Vagina (tissue), 2 donors: ENCODE data around the gene CD22. TPM values are rescaled to one million over a fixed set of nuclear protein-coding genes. Genes with fewer than 3 reads are reported as not detected.
A peak's percentile ranks its signal among the peaks of the same experiment; 100 is the strongest.

Experiments
- DNase-seq, 2 donors: peaks; one replicate each; pipeline ENCODE4 v3.0.0-alpha.2; 2017; ENCODE audit errors: extremely low spot score in 2 of 2
- H3K27ac ChIP-seq: fragments of 200-600 bp; sonication (generic); one replicate; pipeline ENCODE4 v1.5.1; 2019
- H3K27me3 ChIP-seq: fragments of 200-600 bp; sonication (generic); one replicate; pipeline ENCODE4 v1.5.1; 2019
- H3K36me3 ChIP-seq, 2 donors: fragments of 200-600 bp; sonication (generic); one replicate each; pipeline ENCODE4 v1.5.1; 2017 to 2019
- H3K4me1 ChIP-seq: fragments of 200-600 bp; sonication (generic); one replicate; pipeline ENCODE4 v1.5.1; 2019
- H3K4me3 ChIP-seq, 2 donors: fragments of 200-600 bp; sonication (generic); 1 replicate in 1 of 2; 2 replicates in 1 of 2; pipeline ENCODE4 v1.5.1; 2016 to 2019
- H3K9me3 ChIP-seq: fragments of 200-600 bp; sonication (generic); one replicate; pipeline ENCODE4 v1.5.1; 2019
- POLR2A ChIP-seq, 2 donors: fragments of 450-650 bp; IDR thresholded peaks; one replicate each; pipeline ENCODE4 v1.6.1; 2017; ENCODE audit warnings: antibody characterized with exemption in 2 of 2, mild to moderate bottlenecking in 2 of 2, moderate library complexity in 2 of 2
- POLR2AphosphoS5 ChIP-seq, 2 donors: sonication (generic); formaldehyde crosslinking; IDR thresholded peaks; one replicate each; pipeline ENCODE4 v1.9.0; 2017; ENCODE audit warnings: antibody characterized with exemption in 2 of 2, mild to moderate bottlenecking in 2 of 2, low read depth in 1 of 2; ENCODE audit not compliant: insufficient read depth in 1 of 2
- intact Hi-C: fragments of 100-400 bp; cut with DNase I; formaldehyde crosslinking; loops from one replicate; pipeline ENCODE4 v1.15.1; 2023
- total RNA-seq: library from RNA; depleted of rRNA; stranded (reverse); fragments of >200 nt; gene quantifications from one replicate; pipeline ENCODE4 v1.2.3, GENCODE V29; 2016
- TF ChIP-seq, protein P1 (sequence below), 3 experiments: fragments of 450-650 bp in 2 of 3; fragments of 200-600 bp in 1 of 3; sonication (generic) in 1 of 3; IDR thresholded peaks; one replicate each; pipeline ENCODE4 v1.5.1; 2017 to 2019; ENCODE audit warnings: antibody characterized with exemption in 3 of 3, mild to moderate bottlenecking in 2 of 3, moderate library complexity in 2 of 3

CD22 gene
- total RNA-seq, 1 donor from 2014 or later: 7.6 TPM

DNA sequence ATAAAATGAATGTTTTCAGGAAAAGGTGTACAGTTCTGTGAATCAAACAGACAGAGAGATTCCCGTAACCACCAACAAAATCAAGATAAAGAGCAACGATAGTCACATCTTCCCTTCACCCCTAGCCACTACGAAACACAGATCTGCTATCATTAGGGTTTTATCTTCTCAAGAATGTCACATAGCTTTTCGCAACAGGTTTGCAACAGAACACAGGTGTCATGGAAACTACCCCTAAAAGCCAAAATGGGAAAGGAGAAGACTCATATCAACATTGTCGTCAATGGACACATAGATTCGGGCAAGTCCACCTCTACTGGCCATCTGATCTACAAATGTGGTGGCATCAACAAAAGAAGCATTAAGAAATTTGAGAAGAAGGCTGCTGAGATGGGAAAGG, 52.9 kb downstream of the CD22 start:
- Histone ChIP-seq H3K4me3 (no peak overlapping the region), H3K9me3 (no peaks in the 10 kb centered on the region), H3K36me3 (no peaks in the 10 kb centered on the region), H3K27me3 (no peaks in the 10 kb centered on the region), H3K27ac (no peak overlapping the region), H3K4me1 (no peaks in the 10 kb centered on the region)
- DNase-seq: peak in 1 of 2 donors; percentile 4
- TF ChIP-seq, protein P1, sequence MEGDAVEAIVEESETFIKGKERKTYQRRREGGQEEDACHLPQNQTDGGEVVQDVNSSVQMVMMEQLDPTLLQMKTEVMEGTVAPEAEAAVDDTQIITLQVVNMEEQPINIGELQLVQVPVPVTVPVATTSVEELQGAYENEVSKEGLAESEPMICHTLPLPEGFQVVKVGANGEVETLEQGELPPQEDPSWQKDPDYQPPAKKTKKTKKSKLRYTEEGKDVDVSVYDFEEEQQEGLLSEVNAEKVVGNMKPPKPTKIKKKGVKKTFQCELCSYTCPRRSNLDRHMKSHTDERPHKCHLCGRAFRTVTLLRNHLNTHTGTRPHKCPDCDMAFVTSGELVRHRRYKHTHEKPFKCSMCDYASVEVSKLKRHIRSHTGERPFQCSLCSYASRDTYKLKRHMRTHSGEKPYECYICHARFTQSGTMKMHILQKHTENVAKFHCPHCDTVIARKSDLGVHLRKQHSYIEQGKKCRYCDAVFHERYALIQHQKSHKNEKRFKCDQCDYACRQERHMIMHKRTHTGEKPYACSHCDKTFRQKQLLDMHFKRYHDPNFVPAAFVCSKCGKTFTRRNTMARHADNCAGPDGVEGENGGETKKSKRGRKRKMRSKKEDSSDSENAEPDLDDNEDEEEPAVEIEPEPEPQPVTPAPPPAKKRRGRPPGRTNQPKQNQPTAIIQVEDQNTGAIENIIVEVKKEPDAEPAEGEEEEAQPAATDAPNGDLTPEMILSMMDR (IDR thresholded peaks at IDR 0.05): no peak
- no peak for TF ChIP-seq POLR2A (IDR thresholded peaks at IDR 0.05)
- no peak for TF ChIP-seq POLR2AphosphoS5 (IDR thresholded peaks at IDR 0.05; ENCODE audit: insufficient read depth in 1 of 2, low read depth in 1 of 2)
- intact Hi-C loops: no loop called here

DNA sequence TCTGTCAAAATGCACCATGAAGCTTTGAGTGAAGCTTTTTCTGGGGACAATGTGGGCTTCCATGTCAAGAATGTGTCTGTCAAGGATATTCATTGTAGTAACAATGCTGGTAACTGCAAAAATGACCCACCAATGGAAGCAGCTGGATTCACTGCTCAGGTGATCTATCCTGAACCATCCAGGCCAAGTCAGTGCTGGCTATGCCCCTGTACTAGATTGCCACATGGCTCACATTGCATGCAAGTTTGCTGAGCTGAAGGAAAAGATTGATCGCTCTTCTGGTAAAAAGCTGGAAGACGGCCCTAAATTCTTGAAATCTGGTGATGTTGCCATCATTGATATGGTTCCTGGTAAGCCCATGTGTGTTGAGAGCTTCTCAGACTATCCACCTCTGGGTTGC, 54.5 kb downstream of the CD22 start:
- peak in 1 of 2 donors; percentile 14 for DNase-seq
- intact Hi-C loops: no loop called here
- no peak overlapping the region for H3K4me3 ChIP-seq
- no peak overlapping the region for H3K27ac ChIP-seq
- no peaks in the 10 kb centered on the region for H3K36me3 ChIP-seq
- no peak for TF ChIP-seq POLR2AphosphoS5 (IDR thresholded peaks at IDR 0.05; ENCODE audit: insufficient read depth in 1 of 2, low read depth in 1 of 2)
- no peak for TF ChIP-seq POLR2A (IDR thresholded peaks at IDR 0.05)
- TF ChIP-seq, protein P1 (IDR thresholded peaks at IDR 0.05): no peak
- H3K9me3 ChIP-seq: no peaks in the 10 kb centered on the region
- no peaks in the 10 kb centered on the region for H3K27me3 ChIP-seq
- peaks cover 2% of the 10 kb centered on the region for H3K4me1 ChIP-seq

DNA sequence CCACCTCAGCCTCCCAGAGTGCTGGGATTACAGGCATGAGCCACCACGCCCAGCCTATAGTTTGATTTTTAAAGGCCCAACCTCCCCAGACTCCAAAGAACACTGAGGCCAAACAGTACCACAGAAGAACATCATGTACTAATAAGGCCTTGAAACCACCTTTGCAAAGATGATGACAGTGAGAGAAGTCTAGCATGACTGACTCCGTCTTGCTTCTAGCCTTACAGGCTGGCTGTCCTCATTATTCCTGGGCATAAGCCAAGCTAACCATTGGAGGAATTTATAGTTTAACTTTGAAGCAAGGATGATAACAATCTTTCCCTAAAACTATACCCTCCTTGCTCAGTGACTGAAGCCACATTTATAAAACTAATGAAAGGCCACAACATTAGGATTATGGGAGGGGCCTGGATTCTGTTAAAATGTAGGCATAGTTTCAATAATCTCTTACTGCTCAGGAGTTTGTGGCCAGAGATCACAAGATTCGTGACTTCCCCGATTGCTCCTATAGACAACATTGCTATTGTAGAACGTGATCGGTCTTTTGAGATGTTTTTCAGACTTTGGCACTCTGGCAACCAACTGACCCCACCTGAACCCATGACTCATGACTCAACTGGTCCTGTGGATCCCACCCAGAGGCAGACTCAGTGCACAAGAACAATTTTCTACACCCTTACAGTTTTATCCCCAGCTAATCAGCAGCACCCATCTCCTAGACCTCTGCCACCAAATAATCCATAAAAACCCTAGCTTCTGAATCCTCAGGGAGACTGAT, 59.5 kb downstream of the CD22 start:
- TF ChIP-seq POLR2A (IDR thresholded peaks at IDR 0.05) (no peak), POLR2AphosphoS5 (IDR thresholded peaks at IDR 0.05; ENCODE audit: insufficient read depth in 1 of 2, low read depth in 1 of 2) (no peak)
- TF ChIP-seq, protein P1 (IDR thresholded peaks at IDR 0.05): no peak
- DNase-seq: peak; percentile 13 to 52
- H3K4me3 ChIP-seq: no peak overlapping the region
- H3K27me3 ChIP-seq: no peaks in the 10 kb centered on the region
- peaks cover 6% of the 10 kb centered on the region for H3K4me1 ChIP-seq
- H3K36me3 ChIP-seq: no peaks in the 10 kb centered on the region
- H3K27ac ChIP-seq: no peak overlapping the region
- H3K9me3 ChIP-seq: no peaks in the 10 kb centered on the region
- intact Hi-C loops: no loop called here

DNA sequence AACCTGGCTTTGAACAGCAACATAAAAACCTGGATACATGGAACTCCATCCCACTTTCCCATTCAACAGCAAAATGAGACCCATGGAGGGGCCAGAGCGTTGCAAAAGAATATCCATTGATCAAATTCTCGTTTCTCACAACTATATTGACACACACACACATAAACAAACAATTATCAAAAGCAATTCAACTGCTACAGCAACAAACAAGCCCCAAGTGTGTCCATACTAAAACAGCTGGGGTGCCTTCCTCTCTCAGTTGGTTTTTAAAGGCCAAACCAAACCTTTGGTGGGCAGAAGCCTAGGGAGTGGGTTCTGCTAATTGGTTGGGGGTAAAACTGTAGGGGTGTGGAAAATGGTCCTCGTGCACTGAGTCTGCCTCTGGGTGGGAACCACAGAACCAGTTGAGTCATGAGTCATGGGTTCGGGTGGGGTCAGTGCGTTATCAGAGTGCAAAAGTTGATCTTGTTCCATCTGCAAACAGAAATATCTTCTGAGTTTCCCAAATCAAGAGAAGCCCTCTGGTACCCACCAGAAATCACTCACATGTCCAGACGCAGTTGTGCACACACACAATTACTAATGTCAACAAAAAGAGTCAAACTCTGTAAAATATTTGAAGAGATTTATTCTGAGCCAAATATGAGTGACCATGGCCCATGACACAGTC, 60.3 kb downstream of the CD22 start:
- Histone ChIP-seq H3K4me3 (no peak overlapping the region), H3K4me1 (peaks cover 6% of the 10 kb centered on the region), H3K27ac (no peak overlapping the region), H3K27me3 (no peaks in the 10 kb centered on the region), H3K36me3 (no peaks in the 10 kb centered on the region), H3K9me3 (no peaks in the 10 kb centered on the region)
- intact Hi-C loops: no loop called here
- TF ChIP-seq POLR2A (IDR thresholded peaks at IDR 0.05) (no peak), POLR2AphosphoS5 (IDR thresholded peaks at IDR 0.05; ENCODE audit: insufficient read depth in 1 of 2, low read depth in 1 of 2) (no peak)
- TF ChIP-seq, protein P1 (IDR thresholded peaks at IDR 0.05): no peak
- DNase-seq: peak; percentile 44 to 46
